DMS 273 (cell line): ENCODE results near the gene SLC22A23.
A peak's percentile ranks its signal among the peaks of the same experiment; 100 is the strongest.

Experiments used
- DNase-seq: peaks from one replicate; lab custom pipeline; 2025; ENCODE audit not compliant: unreplicated experiment; lab: John Stamatoyannopoulos, UW

Gene SLC22A23

DNA sequence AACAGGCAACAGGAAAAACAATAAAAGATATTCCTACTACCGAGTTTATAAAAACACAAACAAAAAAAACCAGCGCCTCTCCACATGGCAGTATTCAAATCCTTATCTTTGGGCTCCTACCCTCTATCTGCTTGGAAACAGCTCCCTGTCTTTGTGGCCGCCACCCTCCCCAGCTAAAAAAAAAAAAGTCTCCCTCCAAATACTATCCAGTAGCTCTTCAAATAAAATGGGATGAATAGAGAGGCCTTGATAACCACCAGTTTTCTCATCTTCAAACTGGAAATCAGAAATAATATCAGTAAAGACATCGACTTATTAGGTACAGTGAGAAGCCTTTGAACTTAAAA lies 101.9 kb downstream of the SLC22A23 start:
- DNase-seq = no peak

DNA sequence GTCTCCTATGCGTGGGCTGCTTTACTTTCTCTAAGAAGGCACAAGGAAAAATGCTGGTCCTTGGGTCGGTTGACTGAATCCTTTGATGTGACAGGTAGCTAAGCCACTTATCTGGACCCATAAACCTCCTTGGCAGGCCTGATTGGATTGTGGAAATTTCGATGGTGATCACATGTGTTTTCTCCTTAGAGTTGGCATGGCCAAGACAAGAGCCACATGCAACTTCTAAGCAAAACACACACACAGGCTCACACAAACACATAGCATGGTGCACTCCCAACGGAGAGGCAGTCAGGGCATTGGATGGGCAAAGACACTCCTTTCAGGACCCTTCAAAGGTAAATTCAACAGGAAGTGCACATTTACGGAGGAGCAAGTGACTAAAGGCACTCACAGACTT lies 102.9 kb downstream of the SLC22A23 start:
- no peak for DNase-seq

DNA sequence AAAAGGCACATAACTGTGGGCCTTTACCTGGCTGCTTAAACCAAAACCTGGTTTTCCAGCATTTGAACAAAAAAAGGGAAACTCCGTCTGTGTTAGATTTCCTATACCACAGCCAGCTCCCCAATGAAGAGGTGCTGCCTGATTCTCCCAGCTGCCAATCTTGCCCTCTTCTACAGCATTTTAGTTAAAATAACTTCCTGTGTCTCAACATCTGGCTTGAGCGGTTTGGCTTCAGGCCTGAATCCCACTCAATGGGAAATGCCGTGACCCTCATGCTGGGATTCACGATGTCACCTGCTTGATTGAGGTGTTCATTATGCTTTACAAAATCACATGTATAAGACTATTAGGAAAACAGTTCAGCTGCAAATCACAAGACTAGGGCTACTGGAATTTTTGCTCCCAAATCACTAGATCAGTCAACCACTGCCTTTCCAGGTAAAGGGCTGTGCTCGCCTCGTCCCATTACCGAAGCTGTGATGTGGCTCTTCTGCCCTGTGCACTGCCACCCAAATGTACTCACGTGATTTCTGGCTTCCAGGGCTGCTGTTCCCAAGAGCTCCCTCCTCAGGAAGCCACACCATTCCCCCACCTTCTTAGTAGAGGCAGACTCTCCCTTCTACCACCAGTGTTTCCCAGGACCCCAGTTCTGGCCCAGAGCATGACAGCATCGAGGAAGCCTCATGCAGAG lies 103.5 kb downstream of the SLC22A23 start:
- no peak for DNase-seq

DNA sequence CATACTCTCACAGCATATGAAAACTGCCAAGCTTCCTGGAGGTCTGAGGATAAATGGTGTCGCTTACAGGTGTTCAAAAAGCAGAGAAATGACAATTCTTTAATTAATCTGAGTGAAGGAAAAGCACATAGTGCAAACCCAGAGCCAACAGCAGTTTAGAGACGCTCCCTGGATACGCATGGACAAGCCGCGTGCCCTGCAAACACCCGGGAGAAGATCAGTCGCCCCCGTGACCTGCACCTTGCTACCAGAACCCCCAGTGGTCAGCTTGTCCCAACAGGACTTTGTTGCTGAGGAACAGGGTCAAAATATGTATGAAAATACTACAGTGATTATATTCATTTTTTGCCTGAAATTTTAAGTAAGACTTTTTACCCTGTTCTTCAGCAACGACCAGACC lies 104.2 kb downstream of the SLC22A23 start:
- no peak for DNase-seq

DNA sequence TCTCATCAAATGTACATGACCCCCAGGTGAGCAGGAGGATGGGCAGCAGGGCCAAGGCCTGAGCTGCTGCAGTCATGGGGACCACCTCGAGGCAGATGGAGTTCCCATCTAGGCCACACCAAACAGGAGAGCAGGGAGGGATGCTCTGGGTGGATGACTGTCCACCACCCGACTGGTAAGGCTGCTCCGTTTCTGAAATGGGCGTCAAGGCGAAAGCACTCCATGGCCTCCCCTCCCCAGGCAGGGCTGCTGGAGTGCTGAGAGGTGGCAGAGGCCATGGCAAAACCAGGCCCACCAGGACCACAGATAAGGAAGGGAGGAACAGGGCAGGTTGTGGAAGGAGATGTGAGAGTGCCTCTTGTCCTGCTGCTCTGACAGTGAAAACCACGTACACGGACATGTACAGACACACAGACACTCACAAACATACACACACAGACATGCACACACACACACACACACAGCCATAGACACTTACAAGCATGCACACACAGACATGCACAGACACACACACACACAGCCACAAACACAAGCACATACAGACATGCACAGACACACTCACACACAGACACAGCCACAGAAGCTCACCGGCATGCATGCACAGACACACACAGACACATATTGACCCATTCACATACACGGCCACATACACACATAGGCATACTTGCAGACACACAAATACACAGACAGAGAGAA lies 104.9 kb downstream of the SLC22A23 start:
- no peak for DNase-seq

DNA sequence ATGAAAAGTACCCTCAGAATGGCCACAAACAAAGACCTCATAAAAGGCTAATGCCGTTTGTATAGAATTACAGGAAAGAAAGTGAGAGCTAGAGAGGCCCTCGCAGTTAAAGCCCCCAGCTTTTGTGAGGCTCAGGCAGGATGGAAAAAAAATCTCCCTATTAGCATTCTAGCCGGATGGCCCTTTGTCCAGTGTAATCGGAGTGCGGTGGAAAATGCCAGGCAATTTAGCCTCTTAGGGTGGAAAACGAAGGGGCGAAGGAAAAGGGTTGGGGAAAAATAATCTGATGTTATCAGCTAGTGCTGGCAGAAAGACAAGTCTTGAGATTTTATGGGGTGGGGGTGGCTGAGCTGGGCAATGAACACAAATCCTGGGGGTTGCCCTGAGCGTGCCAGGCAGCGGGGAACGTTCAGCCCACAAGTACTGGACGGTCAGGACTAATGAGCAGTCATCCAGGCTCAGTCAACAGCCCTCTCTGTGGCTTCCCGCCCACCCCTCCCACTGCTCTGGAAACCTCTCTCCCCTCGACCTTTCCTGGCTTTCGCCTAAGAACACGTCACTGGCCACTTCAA lies 105.7 kb downstream of the SLC22A23 start:
- DNase-seq = peak; percentile 36

DNA sequence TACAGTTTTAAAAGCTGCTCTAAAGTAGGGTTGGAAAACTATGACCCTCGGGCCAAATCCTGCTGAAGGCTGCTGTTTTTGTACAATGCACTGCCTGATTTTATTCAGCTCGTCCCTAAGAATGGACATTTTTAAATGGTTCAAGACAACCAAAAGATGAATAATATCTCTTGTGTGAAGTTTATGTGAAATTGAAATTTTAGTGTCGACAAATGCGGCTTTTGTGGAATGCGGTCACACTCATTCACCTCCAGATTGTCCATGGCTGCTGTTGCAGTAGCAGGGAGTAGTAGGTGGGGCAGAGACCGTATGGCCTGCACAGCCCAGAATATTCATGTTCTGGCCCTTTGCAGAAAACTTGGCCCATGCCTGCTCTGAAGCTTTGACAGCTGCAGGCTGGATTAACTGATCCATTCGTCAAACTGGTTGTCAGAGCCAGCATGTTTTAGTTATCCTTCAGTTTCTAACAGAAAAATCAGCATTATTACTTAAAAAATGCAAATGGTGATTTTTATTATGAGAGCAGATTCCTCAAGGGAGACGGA lies 106.5 kb downstream of the SLC22A23 start:
- peak; percentile 80 for DNase-seq

DNA sequence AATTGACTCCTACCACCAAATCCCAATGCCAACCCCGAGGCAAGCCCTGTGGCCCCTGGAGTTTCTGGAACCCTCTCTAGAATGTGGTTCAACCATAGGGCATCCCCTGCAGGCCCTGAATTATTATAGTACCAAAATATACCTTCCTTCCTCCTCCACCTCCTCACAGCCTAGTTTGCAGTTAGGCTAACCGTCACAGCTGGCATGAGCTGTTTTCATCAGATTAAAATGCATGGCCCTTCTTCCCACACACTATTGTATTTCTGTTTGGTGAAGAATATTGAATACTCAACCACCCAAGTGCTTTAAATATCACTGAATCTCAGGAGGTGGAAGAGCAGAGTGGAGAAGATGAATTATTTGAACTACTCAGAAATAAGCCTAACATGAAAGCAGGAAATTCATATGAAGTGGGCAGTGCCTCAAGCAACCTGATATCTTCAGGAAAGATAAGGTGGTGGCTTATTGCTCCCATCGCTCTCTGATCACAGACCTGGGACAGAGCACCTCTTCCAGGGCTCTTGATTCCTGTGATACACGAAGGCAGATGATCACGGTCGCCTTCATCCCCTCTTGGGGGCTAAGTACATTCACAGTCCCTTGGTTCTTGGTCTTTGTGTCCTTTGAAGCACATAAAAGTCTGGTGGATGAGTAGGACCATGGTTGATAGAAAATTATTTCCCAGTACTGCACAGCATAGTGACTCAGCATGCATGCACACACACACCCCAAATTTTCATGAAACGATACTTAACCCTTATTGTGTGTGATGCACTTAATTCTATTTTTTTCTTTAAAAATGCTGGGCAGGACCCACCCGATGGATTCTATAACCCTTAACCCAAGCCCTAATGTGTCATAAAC lies 107.2 kb downstream of the SLC22A23 start:
- peak; percentile 34 for DNase-seq

DNA sequence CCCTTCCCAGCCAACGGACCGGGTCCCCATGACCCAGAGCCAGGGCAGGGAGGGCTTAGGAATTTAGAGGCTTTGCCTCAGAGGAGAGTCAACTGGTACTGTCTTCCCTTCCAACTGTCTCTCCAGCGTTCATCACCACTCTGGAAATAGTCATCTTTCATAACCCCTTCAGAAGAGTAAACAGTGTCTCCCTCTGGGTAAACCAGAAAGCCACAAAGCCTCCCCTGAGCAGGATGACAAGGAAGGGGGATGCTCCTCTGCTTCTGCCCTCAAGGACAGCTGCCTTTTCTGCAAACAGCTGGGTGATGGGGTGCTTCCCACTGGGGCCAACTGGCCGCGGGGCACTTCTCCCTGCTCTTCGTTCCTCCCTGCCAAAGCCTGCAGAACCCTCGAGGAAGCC lies 108.0 kb downstream of the SLC22A23 start:
- no peak for DNase-seq

DNA sequence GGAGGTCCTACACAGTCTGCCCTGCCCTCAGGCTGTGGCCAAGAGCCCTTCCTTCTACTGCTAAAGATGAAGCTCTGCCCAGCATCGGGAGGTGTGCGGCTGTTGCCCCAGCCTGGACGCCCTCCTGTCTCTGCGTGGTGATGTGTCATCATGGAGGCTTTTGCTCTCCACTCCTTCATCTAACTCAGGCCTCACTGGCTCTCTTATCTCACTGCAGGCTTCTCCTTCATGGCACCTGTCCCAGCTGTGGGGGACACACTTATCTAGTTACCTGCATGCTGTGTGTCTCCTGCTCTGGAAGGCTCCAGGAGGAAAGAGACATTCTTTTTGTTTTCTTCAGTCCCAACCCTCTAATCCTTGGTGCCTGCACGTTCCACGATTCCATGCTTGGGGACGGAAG lies 109.0 kb downstream of the SLC22A23 start:
- DNase-seq = no peak

DNA sequence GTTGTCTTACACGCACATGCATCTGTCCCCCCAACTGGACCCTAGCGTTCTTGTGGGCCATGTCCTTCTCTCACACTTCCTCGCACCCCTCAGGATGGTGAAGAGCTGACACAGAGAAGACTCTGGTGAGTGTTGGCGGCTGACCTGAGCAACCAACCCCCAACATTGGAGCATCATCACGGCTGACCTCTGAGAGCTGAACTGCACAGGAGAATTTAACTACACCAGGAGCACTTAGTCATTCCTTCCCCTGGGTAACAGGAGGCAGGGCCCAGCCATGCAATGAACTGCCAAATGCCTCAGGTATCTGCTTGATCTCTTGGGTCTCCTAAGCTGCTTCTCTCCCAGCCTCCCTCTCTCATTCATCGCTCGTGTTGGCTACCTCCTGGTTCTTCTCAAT lies 109.6 kb downstream of the SLC22A23 start:
- no peak for DNase-seq

DNA sequence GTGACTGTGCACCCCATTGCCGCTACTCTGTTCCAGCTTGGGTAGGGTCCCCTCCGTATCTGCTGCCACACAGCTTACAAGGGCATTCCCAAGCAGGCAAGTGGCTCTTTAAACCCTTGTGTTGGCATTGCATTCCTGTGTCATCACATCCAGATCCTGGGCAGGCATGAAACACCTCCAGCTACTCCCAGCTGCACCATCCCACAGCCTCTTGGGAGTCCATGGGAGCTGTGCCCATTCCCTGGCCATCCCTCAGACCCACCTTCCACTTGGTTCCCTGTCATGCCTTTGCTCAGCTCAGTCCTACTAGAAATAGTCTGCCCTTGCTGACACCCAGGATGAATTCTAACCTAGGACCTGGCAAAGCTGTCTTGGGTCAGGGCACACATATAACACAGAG lies 110.4 kb downstream of the SLC22A23 start:
- DNase-seq = no peak

DNA sequence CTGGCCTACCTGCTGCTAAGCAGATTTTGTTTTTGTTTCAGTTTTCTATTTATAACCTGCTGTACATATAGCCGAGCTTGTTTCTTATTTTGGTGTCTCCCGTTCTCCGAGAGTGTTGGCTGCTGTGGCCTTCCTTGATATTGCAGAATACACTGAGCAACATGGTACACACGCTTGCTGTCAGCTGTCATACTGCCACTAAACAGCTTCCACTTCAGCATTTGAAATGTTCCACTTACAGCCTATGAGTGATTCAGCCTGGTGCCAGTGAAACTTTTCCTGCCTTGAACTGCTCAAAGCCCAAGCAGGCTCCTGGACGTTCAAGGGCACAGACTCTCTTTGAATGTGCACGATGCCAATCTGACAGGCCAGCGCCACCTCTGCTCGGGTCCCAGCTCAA lies 111.0 kb downstream of the SLC22A23 start:
- no peak for DNase-seq

DNA sequence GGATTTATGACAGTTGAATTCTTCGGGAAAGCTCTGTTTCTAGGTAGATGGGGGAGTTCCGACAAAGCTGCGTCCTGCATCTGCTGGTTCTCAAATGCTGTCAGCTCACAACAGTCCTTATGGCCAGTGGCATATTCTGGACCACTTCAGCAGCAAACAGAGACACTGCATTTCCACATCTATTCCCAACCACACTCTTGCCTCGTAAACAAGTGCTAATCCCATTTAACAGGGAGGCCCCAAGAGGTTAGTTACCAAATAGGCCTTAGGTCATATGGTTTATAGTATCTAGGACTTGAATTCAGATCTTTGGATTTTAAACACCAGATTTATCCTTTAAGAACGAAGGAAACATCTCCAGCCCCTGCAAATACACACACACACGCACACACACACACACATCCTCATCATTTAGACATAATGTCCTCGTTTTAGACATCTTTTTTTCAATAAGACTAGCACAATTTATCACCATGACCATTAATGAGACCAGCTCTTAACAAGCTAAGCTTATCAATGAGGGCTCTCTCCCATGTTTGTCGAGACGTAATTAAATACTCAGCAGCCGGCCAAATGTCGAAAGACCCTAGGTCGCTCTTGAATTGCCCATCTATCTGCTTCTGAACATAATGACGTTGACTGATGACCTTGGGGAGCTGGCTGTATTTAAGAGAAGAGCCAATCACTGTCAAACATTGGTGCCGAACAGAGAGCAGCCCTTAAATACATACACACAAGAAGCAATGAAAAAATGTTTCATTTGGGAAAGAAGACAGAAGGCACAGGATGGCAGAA lies 113.6 kb downstream of the SLC22A23 start:
- DNase-seq = no peak

DNA sequence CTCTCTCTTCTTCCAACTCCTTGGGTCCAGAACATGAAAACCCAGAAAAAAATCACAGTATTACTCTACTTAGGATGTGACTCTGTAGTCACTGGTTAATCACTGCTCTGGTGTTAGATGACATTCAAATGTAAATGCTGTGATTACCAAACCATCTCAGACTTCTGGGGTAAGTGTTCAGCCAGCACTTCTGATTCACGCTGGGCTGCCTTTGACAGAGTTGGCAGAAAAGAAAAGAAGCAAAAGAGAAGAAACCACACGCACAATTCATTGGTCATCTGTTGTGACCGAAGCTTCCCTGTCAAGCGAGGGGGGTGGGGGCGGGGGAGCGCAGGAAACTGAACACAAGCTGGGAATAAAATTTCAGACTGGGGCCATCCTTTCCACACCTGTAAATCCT lies 115.4 kb downstream of the SLC22A23 start:
- no peak for DNase-seq

DNA sequence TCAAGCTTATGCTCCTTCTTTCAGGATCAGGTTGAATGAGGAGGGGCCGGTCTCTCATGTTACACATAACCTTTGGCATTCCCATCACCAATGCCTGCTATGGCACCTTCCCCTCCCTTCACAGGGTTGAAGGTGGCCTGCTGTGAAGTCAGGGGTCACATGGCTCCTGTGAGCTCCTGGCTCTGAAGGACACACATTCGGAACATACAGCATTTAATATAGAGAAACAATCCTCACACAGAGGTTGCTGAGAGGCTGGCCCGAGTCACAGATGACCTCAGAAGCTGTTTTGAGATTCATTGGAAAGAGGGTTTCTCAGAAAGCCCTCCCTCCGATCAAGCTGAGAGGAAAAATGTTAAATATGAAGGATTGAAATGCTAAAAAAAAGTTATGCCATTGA lies 116.0 kb downstream of the SLC22A23 start:
- no peak for DNase-seq

DNA sequence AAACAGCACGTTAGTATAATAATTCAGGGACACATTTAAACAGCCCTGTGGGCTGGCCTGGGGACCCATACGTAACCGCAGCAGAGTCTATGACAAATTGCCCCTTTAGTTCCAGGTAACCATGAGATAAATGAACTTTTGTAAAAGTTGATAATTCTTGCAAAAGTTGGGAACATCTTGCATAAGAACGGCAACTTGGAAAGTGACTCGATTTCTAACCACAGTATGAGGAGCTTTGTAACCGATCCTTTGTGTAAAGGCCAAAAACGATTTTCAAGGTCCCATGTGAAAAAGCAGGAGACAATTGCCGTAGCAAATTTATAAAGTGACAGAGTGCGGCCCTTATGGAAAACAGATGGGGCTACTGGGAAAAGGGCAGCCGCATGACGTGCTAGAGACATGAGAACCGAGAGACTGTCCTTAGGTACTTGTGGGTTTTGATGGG lies 116.5 kb downstream of the SLC22A23 start:
- DNase-seq = no peak

DNA sequence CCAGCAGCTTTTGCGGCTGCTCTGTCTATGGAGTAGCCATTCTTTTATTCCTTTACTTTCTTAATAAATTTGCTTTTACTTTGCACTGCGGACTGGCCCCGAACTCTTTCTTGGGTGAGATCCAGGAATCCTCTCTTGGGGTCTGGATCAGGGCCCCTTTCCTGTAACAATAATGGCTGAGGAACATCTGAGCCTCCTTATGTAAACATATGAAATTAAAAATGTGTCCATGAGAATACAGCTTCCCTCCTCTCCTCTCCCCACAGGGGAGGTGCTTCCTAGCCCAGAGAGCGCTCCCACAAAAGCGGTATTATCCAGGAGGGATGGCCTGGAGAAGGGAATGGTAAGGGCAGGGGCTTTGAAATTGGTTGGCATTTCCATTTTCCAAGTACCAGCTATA lies 117.0 kb downstream of the SLC22A23 start:
- DNase-seq = no peak

DNA sequence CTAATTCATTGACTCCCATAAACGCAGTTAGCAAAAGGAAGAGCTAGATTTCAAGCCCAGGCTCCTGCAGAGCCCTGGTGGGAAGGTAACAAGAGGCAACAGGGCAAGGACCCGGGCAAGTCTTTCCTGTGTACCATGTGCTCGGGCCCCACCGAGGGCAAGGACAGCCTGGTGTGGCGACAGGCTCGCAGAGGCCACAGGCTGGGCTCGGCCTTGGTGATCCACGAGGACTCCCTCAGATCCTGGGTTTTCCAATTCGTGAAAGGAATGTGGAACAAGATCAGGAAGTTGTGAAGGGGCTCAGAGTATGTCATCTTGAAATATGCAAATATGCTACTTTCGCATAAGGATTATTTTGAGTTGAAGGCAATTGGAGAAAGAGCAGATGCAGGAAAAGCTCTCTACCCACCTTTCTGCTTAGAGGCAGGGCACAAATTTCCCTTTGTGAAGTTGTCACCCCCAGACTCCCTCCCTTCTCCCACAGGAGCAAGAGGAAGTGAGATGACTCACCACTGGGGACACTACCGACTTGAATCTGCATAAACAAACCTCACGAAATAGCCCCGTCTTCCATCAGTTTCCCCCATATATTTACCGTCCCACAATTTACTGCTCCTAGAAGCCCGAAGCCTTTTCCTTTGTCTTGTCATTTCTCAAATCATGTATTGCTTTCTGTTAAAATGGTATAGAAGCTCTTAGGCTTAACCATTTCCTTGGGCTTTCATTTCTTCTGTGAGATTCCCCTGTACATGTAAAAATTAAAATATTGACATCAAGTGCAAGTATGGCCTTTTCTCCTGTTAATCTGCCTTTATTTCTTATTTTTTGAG lies 119.1 kb downstream of the SLC22A23 start:
- no peak for DNase-seq
